SKM-1 (cell line): ENCODE results near the gene KIF16B.

Experiments
- DNase-seq: peaks from one replicate; lab custom pipeline; 2025; ENCODE audit not compliant: unreplicated experiment; lab: John Stamatoyannopoulos, UW

Gene KIF16B

DNA sequence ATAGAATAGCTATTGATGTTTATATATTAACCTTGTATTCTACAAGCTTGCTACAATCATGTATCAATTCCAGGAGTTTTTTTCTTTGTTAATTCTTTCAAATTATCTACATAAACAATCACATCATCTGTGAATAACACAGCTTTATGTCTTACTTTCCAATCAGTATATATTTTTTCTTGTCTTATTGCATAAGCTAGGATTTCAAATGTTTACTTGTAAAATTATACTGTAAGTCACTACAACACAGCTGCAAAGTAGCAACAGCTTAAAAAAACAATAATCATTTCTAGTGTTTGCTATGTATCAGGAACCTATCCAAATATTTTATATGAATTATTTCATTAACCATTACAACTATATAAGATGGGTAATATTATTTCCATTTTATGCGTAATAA is 270.4 kb downstream of the KIF16B start:
- no peak for DNase-seq

DNA sequence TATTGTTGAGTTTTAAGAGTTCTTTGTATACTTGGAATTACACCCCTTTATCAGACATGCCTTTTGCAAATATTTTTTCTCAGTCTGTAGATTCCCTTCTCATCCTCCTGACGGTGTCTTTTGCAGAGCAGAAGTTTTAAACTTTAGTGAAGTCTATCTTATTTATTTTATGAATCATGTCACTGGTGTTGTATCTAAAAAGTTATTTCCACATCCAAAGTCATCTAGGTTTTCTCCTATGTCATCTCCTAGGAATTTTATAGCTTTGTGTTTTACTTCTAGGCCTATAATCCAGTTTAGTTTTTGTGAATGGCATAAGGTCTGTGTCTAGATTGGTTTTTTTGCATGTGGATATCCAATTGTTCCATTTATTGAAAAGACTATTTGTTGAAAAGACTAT is 271.3 kb downstream of the KIF16B start:
- DNase-seq = no peak

DNA sequence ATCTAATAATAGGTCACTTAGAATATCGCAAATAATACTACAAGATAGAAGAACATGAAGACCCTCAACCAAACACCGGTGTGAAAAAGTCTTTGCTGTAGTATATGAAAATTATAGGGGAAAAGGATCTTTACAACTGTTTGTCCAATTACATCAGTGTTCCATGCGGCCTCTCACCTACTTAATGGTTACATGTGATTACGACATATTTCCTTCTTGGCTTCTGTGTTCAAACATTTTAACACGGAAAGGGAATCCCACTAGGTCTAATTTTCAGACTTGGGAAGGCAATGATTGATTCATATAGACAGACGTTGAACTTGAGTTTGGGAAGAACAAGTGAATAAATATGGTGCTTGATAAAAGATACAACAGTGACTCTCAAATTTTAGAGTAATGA is 273.4 kb downstream of the KIF16B start:
- no peak for DNase-seq

DNA sequence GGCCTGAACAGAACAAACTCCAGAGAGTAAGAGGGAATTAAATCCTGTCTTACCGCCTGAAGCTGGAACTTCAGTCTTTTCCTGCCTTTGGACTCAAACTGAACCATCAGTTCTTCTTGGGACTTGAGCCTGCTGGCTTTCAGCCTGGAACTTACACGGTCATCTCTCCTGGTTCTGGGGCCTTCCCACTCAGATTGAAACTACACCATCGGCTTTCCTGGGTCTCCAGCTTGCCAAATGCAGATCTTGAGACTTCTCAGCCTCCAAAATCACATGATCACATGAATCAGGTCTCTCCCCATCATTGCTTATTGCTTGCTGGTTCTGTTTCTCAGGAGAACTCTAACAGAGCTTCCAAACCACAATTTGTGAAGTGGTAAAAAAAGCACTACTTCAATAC is 276.3 kb downstream of the KIF16B start:
- no peak for DNase-seq

DNA sequence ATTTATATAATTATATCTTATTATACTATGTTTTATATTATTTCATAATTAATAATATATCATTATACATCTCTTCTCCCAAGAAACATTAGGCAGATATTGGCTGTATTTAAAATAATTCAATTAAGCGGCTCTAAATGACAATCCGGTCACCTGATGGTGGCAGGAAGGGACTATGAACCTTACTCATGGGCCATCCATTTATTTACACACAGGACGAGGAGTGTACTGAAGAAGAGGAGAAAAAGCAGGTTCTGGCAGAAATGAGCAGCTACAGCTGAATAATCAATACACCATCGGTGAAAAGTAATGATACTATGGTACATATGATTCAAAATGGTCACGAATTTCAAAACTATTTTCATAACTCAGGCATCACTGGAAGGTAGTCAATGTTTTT is 277.7 kb downstream of the KIF16B start:
- no peak for DNase-seq

DNA sequence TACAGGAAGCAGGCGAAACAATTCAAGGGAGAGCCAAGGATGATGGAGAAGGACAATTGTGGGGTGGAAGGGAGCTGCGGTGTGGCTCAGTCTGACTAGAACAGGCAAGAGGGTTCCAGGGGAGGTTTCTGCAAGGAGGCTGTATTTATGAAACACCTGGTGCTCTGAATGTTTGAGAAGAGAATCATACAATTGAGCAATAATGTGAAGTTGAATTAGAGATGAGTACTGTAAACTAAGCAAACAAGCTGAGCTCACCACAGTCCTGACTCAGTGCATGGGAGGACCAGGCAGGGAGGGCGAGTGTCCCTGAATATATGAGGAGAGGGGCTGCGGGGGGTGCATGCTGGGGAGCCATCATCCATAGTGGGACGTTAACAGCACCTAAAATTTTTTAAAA is 279.7 kb downstream of the KIF16B start:
- no peak for DNase-seq

DNA sequence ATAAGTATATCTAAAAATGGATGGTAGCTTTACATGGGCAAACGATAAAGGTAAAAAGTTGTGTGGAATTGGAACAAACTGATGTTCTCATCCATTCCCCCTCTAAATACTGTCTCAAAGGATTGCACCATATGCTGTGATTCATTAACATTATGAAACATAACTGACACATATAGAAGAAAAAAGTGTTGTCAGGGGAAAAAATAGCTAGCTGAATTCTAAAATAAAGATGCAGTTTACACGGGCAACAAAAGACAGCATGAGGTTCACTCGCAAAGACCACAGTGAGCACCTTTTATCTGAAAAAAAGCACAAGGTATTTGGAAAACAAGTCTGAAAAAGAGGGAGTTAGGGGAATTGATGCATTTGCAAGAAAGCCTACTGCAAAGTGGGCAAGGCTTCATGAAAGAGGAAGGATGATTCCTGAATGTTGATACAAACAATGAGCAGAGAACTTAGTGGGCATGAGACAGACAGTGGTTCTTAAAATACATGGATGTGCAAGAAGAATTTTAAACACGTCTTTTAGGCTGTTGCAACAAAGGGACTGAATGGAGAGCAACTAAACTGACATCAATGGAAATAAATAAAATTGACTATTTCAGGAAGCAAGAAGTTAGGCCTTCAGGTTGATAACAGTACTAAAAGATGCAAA is 280.9 kb downstream of the KIF16B start:
- DNase-seq = no peak

DNA sequence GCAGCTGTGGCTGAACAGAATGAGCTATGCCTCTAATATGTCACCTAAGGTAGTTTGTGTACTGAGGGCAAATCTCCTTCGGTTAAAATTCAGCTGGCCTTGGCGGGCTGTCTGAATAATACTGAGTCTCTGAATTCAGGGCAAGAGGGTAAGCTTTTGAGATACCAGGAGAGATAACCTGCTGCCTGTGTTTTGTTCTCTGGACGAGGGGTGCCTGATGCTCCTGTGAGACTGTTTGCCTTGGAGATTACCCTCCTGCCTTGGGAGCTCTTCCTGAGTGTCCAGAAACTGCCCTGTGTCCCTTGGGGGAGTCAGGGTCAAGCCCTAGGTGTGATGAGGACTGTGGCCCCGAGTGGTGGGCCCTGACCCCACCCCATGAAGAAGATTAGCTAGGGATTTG is 282.9 kb downstream of the KIF16B start:
- DNase-seq = no peak

DNA sequence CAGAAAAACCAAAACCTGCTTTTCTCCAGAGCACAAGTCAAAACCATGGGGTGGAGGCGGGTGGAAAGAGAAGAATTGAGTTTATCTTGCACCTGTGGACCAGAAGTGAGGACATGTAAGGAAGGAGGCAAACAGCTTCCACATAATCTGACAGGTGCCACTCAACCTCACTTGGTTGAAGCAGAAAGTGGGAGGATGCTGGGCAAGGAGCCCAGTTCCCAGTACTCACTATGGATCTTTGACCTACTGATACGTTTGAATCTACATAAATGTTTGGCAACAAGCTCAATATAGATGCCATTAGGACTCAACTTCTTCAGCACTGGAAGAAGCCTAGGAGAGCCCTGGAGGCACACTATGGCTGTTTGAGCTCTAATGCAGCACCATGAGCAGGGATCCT is 285.5 kb downstream of the KIF16B start:
- DNase-seq = no peak

DNA sequence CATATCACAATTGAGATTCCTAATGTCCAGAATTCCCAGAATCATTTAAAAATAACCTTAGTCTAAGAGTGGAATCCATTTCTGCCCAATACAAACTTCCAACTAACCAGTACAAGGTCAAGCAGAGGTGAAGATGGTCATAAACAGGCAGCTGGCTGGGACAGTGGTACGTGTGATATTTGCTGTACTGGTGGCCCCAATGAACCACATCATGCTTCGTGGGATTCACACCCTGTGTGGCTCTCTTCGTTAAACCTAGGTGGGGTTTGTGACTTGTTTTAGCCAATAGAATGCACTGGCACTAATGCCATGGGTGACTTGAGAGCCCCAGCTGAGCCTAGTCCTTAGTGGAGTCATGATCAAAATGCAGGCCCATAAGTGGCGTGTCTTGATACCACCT is 286.6 kb downstream of the KIF16B start:
- DNase-seq = no peak

DNA sequence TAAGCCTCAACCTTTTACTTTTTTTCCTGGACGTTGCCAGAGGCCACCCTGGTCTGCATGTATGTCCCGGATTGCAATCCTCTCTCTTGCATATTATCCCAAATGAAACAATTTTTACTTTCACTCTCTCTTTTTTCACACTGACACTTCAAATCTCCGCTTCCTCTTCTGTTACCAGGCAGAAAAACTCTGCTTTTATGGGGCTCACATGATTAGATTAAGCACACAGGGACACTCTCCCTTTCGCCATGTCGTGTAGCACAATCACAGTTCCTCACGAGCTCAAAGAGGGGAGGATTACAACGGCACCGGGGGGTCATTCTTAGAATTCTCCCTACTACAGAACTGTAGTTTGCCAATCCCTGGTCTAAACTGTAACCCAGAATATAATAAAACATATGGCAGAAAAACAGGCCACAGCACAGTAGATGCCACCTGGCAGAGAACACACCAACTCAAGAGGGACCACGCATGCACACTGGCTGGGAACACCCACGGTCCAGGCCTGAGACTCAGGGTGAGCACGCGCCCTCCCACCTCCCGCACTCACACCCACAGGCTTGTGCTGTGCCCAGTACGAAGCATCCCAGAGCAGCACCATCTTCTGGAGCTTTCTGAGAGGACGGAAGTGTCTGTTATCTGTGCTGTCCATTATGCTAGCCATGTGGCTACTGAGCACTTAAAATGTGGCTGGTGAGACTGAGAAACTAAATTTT is 288.7 kb downstream of the KIF16B start:
- no peak for DNase-seq

DNA sequence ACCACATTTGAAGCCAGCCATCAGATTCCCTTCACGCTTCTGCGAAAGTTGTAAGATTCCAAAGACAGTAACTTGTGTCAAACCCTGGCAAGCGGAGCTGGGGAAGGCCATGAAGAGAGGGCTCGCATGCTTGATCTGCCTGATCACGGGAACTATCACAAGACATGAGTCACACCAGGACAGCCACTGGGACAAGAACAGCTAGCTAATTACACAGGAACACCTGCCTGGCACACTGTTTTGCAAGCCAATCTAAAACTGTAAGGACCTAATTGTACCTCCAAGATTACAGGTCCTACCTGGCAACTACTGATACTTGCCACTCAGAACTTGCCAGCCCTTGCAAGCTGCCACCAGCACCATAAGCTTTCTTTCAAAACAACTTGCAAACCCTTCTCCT is 289.3 kb downstream of the KIF16B start:
- DNase-seq = no peak

DNA sequence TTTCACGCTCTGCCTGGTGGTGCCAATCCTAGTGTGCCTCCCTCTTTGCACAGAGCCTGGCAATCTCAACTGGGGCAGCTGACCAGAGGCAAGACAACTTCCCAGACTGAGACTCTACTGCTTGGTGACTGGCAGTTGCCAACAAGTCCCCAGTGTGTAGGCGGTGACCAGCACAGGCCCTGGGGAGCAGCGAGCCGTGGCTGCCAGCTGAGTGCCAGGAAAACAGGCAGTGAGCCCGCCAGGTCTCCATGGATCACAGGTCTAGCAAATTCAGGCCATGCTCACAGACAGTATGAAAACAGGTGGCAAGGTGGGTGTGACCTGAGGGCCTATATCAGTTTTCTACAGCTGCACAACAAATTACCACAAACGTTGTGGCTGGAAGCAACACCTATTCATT is 289.9 kb downstream of the KIF16B start:
- no peak for DNase-seq

DNA sequence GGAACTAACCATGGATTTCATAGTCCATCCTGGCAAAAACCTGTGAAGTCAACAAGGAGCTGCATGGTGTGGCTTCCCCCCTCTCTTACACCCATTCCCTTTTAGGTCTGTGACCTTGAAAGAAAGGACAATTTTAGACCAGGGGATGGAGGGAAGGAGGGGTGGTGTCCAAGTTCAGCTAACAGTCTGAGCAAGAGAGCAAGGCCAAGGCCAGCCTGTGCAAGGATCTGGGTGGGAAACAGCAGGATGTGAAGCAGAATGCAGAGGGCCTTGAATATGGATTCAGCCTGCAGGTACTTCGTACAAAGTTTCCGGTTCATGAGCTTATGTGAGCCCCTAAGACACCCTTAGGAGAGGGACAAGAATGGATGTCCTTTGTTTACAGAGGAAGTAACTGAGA is 293.0 kb downstream of the KIF16B start:
- no peak for DNase-seq

DNA sequence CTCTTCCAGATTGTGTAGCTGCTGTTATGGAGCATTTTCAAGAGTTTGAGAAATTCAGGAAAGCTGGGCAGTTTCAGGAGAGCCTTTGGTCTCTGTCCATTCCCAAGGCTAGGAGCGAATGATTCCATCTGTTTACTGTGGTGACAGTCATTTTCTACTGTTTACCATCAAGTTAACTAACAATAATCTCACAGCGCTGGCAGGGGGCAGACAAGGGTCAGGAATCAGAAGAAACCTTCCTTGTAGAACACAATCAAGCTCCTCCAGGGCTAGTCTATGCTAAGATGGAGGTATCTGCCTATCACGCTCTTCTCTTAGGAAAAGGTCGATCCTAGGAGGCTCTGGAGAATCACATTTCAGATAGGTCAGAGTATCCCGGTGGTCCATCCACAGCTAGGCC is 293.9 kb downstream of the KIF16B start:
- no peak for DNase-seq

DNA sequence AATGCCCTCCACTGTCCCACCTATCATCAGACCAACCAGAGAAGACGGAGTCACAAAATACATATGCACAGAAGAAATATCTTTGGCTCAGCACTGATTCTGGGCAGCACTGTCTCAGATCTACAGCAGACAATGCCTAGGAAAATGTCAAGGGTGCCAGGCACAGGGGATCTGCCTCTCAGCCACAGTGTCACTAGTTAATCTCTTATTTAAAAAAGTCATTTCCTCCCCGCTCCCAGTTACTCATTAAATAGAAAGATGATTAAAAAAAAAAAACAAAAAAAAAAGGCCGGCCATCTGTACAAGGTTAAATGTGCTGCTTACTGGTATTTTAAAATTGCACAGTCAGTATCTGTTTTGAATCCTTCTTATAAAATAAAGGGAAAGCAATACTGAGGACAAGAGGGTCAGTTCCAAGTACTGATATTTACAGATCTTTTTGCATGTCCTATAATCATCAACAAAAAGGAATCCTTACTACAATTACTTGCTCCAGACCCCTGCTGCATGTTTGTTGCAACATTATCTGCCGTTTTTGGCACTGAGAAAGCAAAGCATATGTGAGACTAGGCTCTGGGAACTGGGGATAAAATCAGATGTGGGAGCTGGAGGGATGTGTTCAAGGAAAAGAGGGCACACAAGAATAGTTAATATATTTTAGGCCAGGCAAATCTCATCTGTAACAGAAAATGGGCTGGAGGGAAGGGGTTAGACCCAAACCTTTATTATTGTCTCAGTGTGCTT is 299.3 kb downstream of the KIF16B start:
- DNase-seq = no peak

DNA sequence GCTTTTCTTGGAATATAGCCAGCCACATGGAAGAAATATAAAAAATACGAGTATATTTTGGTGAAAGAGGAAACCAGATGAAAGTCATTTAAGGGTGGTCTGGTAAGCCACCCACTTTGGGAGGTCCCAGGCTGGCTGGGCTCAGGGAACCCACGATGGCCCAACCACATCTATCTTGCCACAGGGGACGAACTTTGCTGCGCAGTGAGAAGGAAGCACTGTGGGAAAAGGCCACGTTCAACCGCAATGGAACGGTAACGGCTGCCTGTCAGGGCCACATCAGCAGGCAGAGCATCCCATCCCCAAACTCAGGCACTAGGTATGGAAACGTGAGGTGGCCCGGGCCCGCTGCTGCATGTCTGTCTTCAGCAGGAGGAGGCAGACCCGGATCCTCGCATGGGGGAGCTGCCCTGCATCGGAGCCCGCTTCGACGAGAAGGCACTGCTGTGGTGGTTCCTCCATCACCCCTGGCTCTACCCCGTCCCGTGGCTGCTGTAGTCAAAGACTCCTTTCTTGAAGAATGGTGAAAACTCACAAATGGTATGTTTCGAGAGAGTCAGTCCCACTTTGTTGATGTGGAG is 300.4 kb downstream of the KIF16B start:
- DNase-seq = no peak

DNA sequence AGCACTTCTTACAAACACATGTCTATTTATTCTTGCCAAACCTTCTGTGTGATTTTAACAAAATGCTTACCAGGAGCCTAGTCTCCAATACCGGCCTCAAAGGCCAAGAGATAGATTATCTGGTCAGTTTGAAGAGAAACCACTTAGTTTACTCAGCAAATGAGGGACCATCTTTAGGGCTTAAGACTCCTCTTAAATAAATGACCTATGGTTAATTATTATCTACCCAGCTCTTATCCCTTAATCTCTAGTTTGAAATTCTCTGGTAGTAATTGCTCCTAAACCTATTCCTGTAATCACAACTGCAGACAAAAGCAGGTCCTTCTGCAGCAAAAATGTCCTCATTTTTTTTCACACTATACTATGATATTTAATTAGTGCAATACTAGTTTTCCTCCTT is 301.8 kb downstream of the KIF16B start:
- no peak for DNase-seq

DNA sequence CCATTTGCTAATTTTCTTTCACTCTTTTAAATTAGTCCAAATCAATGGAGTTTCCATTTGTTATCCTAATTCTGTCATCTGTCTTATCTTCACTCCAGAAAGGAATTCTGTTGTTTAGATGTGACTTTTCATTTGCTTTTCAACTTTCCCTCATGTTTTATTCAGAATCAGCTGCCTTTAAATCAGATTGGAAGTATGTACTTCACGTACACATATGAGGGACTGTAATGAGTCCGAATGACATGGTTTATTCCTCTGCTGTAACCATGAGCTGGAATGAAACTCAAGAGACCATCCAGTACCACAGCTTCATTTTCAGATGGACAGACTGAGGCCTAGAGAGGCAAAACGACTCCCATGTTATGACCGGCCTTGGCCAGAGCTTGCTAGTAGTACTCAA is 302.3 kb downstream of the KIF16B start:
- no peak for DNase-seq

DNA sequence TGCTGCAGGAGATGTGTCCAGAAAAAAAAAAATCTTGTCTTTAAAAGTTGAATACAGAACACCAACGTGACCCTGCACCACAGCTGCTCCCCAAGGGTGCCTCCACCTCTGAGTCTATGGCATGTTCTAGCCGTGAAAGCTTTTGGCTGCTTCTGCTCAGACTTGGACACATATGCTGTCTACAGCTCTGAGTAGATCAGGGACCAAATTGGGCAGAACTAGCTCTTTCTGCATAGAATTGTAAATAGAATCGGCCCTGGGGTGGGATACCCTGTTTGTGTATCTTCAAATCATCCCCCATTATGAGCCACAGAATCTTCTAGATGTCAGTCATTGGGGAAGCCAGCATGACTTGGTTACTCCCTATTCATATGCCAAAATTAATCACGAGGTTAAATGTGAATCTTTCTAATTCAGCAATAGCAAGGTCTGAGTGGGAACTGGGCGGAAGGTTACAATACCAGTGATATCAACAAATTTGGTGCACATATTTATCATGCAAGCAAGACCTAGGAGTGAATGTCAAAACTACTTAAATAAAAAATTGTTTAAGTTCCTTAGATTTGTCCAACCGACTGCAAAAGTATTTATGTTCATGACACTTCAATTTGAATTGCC is 302.8 kb downstream of the KIF16B start:
- no peak for DNase-seq

DNA sequence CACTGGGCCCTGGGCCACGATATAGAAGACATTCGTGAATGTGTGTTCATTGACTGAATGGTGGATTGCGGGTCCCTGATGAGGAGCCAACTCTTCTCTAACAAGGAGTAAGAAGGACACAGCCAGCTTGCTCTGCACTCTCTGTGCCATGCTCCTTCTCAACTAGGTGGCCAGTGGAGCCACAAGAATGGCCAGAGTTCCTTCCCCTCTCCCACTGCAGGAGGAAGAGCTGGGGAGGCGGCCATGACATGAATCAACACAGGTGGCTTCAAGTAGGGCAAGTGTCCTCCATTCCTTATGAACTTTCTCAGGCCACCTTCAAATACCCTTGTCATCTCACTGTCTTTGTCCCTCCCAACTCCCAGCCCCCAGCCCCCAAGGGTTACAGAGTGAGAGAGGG is 305.7 kb downstream of the KIF16B start:
- DNase-seq = no peak

DNA sequence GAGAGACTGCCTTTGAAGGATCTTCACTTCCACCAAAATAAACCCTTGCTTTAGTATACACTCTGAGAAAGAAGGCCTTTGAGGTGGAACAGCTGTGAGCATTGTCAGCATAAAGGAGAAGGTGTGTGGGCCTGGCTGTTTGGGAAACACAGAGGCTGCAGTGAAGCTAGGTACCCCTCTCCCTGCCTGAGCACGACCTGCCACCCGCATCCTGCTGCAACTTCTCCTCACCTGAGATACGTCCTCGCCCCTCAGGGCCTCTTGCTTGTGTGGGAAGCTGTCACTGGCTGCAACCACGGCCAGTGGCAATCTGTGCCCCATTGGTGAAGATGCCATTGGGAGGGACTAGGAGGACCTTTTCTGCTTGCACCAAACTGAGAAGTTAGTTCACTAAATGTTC is 307.9 kb downstream of the KIF16B start:
- no peak for DNase-seq
